ENCODE measurements around the gene GARNL3.

GARNL3 gene

GRCh38 chr9:127278372-127278771 is 13.8 kb downstream of the GARNL3 start:
- Histone ChIP-seq H3K4me1 (ENCODE audit: control insufficient read depth, insufficient read depth, low read length) (no peaks in the 10 kb centered on the region), H3K9me3 (ENCODE audit: control insufficient read depth, insufficient read depth, low read depth, low read length) (no peaks in the 10 kb centered on the region), H3K27ac (ENCODE audit: extremely low read depth, low read depth, low read length) (no peak overlapping the region), H3K36me3 (ENCODE audit: control insufficient read depth in 2 of 2, insufficient read depth in 1 of 2, low read length in 2 of 2) (peaks cover 0 to 6% of the 10 kb centered on the region in 2 experiments; a peak in 1 of 3 replicates), H3K4me3 (ENCODE audit: low read depth, low read length) (no peak overlapping the region)
- ChIA-PET CTCF (interaction anchor here (0.7 to 0.8 kb wide), 2 partner anchors 13 to 80 kb away, joined by 3 to 5 read pairs; no protein-coding TSS in a partner anchor), POLR2A (no interaction called here)
- TF ChIP-seq GLI2 (tag by site-specific recombination; IDR thresholded peaks at IDR 0.05; ENCODE audit: borderline replicate concordance, low read depth) (no peak), BCL6B (tag by site-specific recombination; IDR thresholded peaks at IDR 0.05) (no peak), ELK4 (IDR thresholded peaks at IDR 0.05; ENCODE audit: borderline replicate concordance, low read depth, low read length) (no peak), AEBP2 (tag by site-specific recombination; IDR thresholded peaks at IDR 0.05; ENCODE audit: borderline replicate concordance) (no peak), ZNF394 (tag by site-specific recombination; IDR thresholded peaks at IDR 0.05; ENCODE audit: borderline replicate concordance) (no peak), ZNF626 (tag by site-specific recombination; IDR thresholded peaks at IDR 0.05) (no peak), PRDM6 (tag by site-specific recombination; IDR thresholded peaks at IDR 0.05) (no peak), ZNF16 (tag by site-specific recombination; IDR thresholded peaks at IDR 0.05; ENCODE audit: low read depth) (no peak), PRDM1 (tag by site-specific recombination; IDR thresholded peaks at IDR 0.05) (no peak), ZBTB20 (tag by site-specific recombination; IDR thresholded peaks at IDR 0.05) (no peak), HOXD13 (CRISPR knock-in tag; IDR thresholded peaks at IDR 0.05; ENCODE audit: borderline replicate concordance) (no peak)

GRCh38 chr9:127279717-127280285 is 15.2 kb downstream of the GARNL3 start:
- Histone ChIP-seq H3K27ac (ENCODE audit: extremely low read depth, low read depth, low read length) (no peak overlapping the region), H3K36me3 (ENCODE audit: control insufficient read depth in 2 of 2, insufficient read depth in 1 of 2, low read length in 2 of 2) (peaks cover 0 to under 1% of the 10 kb centered on the region in 2 experiments; a peak in 1 of 3 replicates), H3K4me3 (ENCODE audit: low read depth, low read length) (no peak overlapping the region), H3K9me3 (ENCODE audit: control insufficient read depth, insufficient read depth, low read depth, low read length) (no peaks in the 10 kb centered on the region), H3K4me1 (ENCODE audit: control insufficient read depth, insufficient read depth, low read length) (no peaks in the 10 kb centered on the region)
- ChIA-PET CTCF (interaction anchor here (0.6 to 0.8 kb wide), 5 partner anchors 9 to 1982 kb away, joined by 3 to 5 read pairs (median 4); no protein-coding TSS in a partner anchor), POLR2A (interaction anchor here (0.8 kb wide), 1 partner anchor 144 kb away, joined by 3 read pairs; the partner anchor contains the start of gene ZNF79)
- no peak for TF ChIP-seq HOXC10 (CRISPR knock-in tag; IDR thresholded peaks at IDR 0.05)
- TF ChIP-seq ZNF239 (tag by site-specific recombination; IDR thresholded peaks at IDR 0.05): no peak
- TF ChIP-seq ZNF121 (tag by site-specific recombination; IDR thresholded peaks at IDR 0.05): no peak
- no peak for TF ChIP-seq ZNF777 (tag by site-specific recombination; IDR thresholded peaks at IDR 0.05; ENCODE audit: borderline replicate concordance)
- TF ChIP-seq ZBTB8A (tag by site-specific recombination; IDR thresholded peaks at IDR 0.05): no peak
- TF ChIP-seq ZNF555 (tag by site-specific recombination; conservative IDR thresholded peaks at IDR 0.05): no peak
- no peak for TF ChIP-seq BCL11A (tag by site-specific recombination; IDR thresholded peaks at IDR 0.05; ENCODE audit: low read depth)
- TF ChIP-seq ZNF610 (tag by site-specific recombination; IDR thresholded peaks at IDR 0.05; ENCODE audit: borderline replicate concordance): no peak
- no peak for TF ChIP-seq PRDM10 (tag by site-specific recombination; IDR thresholded peaks at IDR 0.05)
- TF ChIP-seq ZNF341 (tag by site-specific recombination; IDR thresholded peaks at IDR 0.05; ENCODE audit: low read depth): no peak
- TF ChIP-seq ZNF214 (tag by site-specific recombination; IDR thresholded peaks at IDR 0.05; ENCODE audit: borderline replicate concordance): no peak
- TF ChIP-seq WT1 (tag by site-specific recombination; IDR thresholded peaks at IDR 0.05): no peak
- no peak for TF ChIP-seq ZNF350 (tag by site-specific recombination; IDR thresholded peaks at IDR 0.05)
- no peak for TF ChIP-seq ZSCAN23 (tag by site-specific recombination; IDR thresholded peaks at IDR 0.05)
